IPS-18a (cell line): Measurements from ENCODE around the gene CHSY1.

ENCODE experiments used
- H3K27ac ChIP-seq: one replicate; pipeline ENCODE4 v1.5.1; 2013; ENCODE audit warnings: low read length
- H3K27me3 ChIP-seq: one replicate; pipeline ENCODE4 v1.6.1; 2013; ENCODE audit warnings: mild to moderate bottlenecking, low read length; ENCODE audit not compliant: control insufficient read depth, insufficient read depth
- H3K36me3 ChIP-seq: one replicate; pipeline ENCODE4 v1.6.1; 2013; ENCODE audit warnings: low read depth, low read length; ENCODE audit not compliant: control insufficient read depth
- H3K4me1 ChIP-seq: one replicate; pipeline ENCODE4 v1.6.1; 2013; ENCODE audit warnings: low read depth, low read length; ENCODE audit not compliant: control insufficient read depth
- H3K4me3 ChIP-seq: one replicate; pipeline ENCODE4 v1.5.1; 2013; ENCODE audit warnings: low read length
- H3K9ac ChIP-seq: one replicate; pipeline ENCODE4 v1.6.1; 2013; ENCODE audit warnings: mild to moderate bottlenecking, low read length, moderate library complexity
- H3K9me3 ChIP-seq: one replicate; pipeline ENCODE4 v1.6.1; 2013; ENCODE audit warnings: low read depth, low read length; ENCODE audit not compliant: control insufficient read depth

CHSY1 gene

DNA sequence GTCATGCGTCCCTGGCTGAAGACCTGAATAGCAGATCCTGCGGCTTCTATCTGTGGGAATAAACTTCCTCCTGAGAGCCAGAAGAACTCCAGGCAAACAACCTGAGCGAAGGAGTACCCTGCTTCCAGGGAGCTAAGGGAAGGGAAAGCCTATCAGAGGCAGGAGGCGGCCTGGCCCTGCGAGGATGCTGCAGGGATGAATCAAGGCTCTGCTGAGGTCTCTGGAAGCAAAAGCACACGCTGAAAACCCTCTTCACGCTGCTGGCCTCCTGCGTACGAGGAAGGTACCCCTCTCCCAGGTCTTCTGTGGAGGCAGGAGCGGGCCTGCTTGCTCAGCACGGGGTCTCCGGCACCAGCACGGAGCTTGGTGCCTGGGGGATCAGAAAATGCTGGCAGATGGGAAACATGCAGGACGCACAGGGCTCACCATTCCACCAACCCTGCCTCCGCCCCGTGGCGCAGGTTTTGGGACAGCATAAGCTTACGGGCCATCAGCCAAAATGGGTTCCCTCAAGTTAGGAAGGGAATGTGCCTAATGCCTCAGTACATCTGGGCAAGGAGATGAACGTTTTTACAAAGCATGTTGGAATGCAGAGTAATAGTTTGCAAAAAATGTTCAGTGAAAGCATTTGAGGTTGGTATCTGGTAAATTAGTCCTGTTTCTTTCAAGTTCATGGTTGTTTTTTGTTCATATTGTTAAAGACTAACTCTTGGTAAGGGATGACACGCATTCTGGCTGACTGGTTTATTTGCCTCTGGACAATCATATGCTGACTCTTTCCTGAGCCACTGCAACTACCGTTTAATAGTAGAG lies 72.3 kb downstream of the CHSY1 start:
- no peaks in the 10 kb centered on the region for H3K27me3 ChIP-seq
- H3K4me1 ChIP-seq = peaks cover 6% of the 10 kb centered on the region
- H3K36me3 ChIP-seq = peaks cover 23% of the 10 kb centered on the region
- no peak overlapping the region for H3K27ac ChIP-seq
- H3K4me3 ChIP-seq = no peak overlapping the region
- no peak overlapping the region for H3K9ac ChIP-seq
- H3K9me3 ChIP-seq = no peaks in the 10 kb centered on the region

DNA sequence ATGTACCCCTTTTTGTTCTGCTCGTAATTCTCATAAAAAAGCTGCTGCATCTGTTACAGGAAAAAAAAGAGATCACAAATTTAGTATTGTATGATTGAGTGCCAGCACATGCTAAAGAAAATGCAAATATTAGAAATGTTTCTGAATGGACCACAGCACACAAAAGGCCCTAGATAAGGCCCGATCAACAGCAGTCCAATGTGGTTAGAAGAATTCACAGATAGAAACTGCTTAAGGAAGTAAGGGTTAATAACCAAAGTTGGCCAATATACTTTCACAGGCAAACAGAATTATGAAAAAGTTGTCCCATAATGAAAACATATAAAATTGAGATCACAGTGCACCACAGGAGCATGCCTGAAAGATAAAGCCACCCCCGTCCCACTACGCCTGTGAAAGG lies 72.9 kb downstream of the CHSY1 start:
- no peaks in the 10 kb centered on the region for H3K27me3 ChIP-seq
- peaks cover 23% of the 10 kb centered on the region for H3K36me3 ChIP-seq
- no peak overlapping the region for H3K27ac ChIP-seq
- H3K9ac ChIP-seq = no peak overlapping the region
- no peaks in the 10 kb centered on the region for H3K9me3 ChIP-seq
- H3K4me3 ChIP-seq = no peak overlapping the region
- peaks cover 6% of the 10 kb centered on the region for H3K4me1 ChIP-seq

DNA sequence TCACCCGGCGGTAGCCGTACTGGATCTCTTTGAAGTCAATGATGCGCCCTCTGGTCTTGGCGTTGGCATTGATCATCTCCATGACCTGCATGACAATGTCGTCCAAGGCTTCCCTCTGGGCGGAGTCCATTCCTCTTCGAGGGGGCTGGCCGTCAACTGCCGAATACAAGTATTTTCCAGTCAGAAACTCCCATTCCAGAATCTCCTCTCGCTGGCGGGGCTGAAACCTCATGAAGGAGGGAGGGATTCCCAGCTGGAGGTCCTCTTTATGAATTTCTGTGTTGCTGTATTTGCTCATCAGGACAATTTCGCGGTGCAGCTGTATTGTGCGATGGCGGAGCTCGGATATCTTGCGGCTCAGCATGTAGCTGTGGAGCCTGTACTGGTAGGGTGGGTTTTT lies 73.4 kb downstream of the CHSY1 start:
- Histone ChIP-seq H3K9ac (no peak overlapping the region), H3K4me1 (peaks cover 6% of the 10 kb centered on the region), H3K4me3 (no peak overlapping the region), H3K27ac (no peak overlapping the region), H3K9me3 (no peaks in the 10 kb centered on the region), H3K27me3 (no peaks in the 10 kb centered on the region), H3K36me3 (peaks cover 23% of the 10 kb centered on the region)

DNA sequence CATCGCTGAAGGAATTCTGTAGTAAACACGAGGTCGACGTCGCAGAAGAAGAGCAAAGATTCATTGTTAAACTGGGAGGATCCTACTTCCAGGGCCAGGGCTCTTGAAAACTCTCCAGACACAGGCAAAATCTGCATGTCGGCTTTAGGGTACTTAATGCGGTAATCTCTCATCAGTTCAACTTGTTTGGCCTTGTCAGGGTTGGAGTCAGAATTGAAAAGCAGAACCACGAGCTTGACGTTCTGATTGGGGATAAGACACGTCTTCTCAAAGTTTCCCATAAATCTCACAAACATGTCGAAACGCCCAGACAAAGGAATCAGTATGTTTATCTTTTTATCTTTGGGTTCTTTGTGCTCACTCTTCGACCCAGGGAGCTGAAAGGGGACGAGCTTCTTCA lies 74.0 kb downstream of the CHSY1 start:
- no peaks in the 10 kb centered on the region for H3K9me3 ChIP-seq
- no peak overlapping the region for H3K4me3 ChIP-seq
- no peaks in the 10 kb centered on the region for H3K27me3 ChIP-seq
- no peak overlapping the region for H3K9ac ChIP-seq
- H3K4me1 ChIP-seq = peaks cover 6% of the 10 kb centered on the region
- no peak overlapping the region for H3K27ac ChIP-seq
- peaks cover 23% of the 10 kb centered on the region for H3K36me3 ChIP-seq

DNA sequence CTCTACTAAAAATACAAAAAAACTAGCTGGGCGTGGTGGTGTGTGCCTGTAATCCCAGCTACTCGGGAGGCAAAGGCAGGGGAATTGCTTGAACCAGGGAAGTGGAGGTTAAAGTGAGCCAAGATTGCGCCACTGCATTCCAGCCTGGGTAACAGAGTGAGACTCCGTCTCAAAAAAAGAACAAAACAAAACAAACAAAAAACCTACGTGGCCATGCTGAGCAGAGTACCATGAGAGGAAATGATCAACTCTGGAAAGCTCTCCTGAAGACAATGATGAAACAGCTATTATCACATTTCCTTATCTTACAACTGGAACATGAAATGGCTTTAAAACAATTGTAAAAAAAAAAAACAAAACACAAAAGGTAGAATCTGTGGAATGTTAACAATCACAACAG lies 75.2 kb downstream of the CHSY1 start:
- Histone ChIP-seq H3K4me3 (no peak overlapping the region), H3K36me3 (peaks cover 23% of the 10 kb centered on the region), H3K9ac (no peak overlapping the region), H3K27ac (no peak overlapping the region), H3K9me3 (no peaks in the 10 kb centered on the region), H3K27me3 (no peaks in the 10 kb centered on the region), H3K4me1 (peaks cover 9% of the 10 kb centered on the region)

DNA sequence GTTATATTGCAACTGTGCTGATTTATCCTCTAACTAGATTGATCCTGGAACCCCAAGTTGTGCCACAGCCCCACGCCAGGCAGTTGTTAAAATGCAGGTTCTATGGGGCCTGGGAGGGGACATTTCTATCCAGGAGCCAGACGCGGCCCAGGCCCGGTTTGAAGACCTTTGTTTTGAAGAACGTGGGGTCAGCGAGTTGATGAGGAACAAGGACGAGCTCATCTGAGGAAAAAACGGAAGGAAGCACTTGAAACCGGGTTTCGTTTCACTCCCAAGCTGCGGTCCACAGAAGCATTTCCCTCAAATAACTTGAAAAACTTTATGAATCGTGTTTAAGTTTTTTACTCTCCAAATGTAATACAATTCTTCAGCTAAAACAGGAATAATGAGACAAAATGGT lies 76.4 kb downstream of the CHSY1 start:
- Histone ChIP-seq H3K4me3 (no peak overlapping the region), H3K9ac (no peak overlapping the region), H3K4me1 (peaks cover 9% of the 10 kb centered on the region), H3K27ac (no peak overlapping the region), H3K9me3 (no peaks in the 10 kb centered on the region), H3K27me3 (no peaks in the 10 kb centered on the region), H3K36me3 (peaks cover 23% of the 10 kb centered on the region)

DNA sequence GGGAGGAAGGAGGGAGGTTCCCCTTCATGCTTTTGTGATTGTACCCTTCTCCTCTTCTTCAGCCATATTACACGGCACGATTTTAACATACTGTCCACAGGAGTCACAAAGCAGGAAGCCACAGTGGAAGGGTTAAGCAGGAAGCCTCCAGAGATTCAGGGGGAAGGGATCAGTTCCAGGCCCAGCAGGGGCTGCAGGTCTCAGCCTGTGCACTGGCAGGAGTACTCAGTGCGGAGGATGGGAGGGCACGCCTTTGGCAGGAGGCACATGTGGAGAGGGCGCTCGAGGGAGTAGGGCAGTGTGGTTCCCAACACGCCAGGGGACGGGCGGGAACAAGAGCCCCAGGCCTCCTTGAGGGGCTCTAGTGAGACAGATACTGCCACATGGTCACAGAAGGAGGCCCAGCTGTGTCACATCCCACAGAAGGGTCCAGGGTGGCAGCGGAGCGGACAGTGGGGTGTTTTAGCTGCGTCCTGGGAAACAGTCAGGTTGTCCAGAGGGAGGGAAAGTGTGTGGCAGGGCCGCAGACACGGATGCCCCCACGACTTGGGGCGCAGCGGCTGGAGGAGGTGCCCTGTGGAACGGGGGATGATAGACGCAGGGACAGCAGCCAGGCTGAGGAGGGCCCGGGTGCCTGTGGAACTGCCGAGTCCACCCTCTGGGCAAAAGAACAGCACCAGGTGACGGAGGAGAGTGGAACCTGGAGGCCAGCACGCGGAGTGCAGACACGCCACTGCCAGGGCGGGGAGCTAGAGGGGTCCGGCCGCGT lies 77.5 kb downstream of the CHSY1 start:
- no peaks in the 10 kb centered on the region for H3K27me3 ChIP-seq
- no peak overlapping the region for H3K27ac ChIP-seq
- H3K36me3 ChIP-seq = peaks cover 23% of the 10 kb centered on the region
- peaks cover 6% of the 10 kb centered on the region for H3K4me1 ChIP-seq
- no peak overlapping the region for H3K4me3 ChIP-seq
- no peak overlapping the region for H3K9ac ChIP-seq
- H3K9me3 ChIP-seq = no peaks in the 10 kb centered on the region

DNA sequence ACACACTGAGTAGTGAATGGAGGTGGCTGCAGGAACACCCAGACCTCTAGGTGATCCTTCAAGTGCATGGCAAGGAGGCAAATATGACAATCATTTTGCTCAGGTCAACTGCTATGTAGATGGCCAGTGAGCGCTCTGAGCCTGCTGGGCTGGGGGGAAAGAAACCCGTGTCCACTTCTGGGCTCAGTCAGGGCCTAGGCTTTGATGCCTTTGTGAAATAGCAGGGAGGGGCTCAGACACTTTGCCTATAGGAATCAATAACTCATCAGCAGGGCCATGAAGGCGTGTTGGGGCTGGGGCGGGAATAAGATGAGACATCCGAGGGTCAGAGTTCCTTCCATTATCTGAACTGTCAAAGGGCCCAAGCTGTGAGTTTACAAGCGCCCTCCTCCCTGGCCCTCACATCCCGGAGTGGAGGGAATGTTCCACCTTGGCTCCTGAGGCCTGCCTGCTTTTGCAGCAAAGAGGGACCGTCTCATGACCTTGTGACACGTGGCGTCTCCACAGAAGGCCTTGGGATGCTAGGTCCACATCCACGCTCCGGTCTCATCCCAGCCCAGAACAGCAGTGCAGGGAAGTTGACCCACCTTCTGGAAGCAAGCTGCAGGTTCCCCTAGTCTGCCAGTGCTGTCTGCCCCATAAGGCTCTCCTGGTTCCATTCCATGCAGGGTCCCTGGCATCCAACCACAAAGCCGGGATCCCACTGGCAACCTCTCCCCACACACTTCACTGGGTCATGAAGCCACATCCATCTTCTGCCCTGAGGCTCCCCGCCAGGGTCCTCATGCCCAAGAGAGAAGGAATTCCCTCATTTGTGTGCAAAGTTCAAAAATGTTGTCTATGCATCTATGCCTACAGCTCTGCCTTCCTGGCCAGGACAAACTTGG lies 78.4 kb downstream of the CHSY1 start:
- Histone ChIP-seq H3K4me1 (peaks cover 3% of the 10 kb centered on the region), H3K4me3 (no peak overlapping the region), H3K27ac (no peak overlapping the region), H3K9ac (no peak overlapping the region), H3K36me3 (peaks cover 23% of the 10 kb centered on the region), H3K9me3 (no peaks in the 10 kb centered on the region), H3K27me3 (no peaks in the 10 kb centered on the region)

DNA sequence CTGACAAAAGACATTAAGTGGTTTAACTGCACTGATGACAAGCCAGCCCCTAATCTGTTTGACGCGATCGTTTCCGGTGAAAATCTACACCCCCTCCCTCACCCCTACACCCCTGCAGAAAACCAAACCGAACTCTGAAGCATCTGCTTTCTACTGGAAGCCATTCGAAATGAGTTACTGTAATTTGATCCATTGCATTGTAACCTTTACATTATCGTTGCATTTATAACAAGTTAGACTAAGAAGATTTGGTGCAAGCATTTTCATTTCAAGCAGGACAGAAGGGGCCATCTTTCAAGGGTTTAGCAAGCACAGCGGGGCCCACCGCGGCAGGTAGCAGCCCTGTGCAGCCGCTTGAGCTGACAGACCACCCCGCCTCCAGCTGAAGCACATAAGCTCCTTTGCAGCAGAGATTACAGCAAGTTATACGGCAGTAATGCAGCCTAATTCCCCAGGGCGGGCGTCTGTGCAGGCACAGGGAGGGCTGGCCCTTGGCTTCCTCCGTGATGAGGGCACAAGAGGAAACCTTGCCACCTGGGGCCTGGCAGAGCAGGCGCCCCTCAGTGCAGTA lies 79.3 kb downstream of the CHSY1 start:
- no peaks in the 10 kb centered on the region for H3K27me3 ChIP-seq
- no peaks in the 10 kb centered on the region for H3K9me3 ChIP-seq
- H3K36me3 ChIP-seq = peaks cover 14% of the 10 kb centered on the region
- no peak overlapping the region for H3K4me3 ChIP-seq
- peaks cover 3% of the 10 kb centered on the region for H3K4me1 ChIP-seq
- no peak overlapping the region for H3K9ac ChIP-seq
- H3K27ac ChIP-seq = no peak overlapping the region

DNA sequence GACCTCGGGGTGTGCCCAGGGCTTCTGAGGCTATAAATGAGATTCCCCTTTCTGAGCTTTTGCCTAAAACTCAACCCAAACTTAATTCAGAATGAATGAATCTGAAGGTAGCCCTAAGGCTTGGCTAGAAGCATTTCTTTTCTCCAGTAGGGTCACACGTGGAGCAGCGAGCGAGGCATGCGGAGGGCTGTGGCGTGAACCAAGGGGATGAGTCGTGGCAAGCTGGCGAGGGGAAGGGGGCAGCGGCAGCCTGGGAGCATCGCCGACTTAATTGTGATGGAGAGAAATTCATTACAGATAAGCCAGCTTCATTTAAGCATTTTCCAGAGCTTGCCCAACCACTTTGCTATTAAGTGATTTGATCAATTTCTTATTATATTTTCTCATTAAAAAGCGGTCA lies 79.9 kb downstream of the CHSY1 start:
- Histone ChIP-seq H3K4me1 (peaks cover 3% of the 10 kb centered on the region), H3K4me3 (no peak overlapping the region), H3K36me3 (peaks cover 11% of the 10 kb centered on the region), H3K27ac (no peak overlapping the region), H3K9me3 (no peaks in the 10 kb centered on the region), H3K27me3 (no peaks in the 10 kb centered on the region), H3K9ac (no peak overlapping the region)
